MCF 10A (cell line): ENCODE data around the gene BACH2. TPM values are rescaled to one million over a fixed set of nuclear protein-coding genes. Genes with fewer than 3 reads are reported as not detected.

Source experiments
- BruUV-seq: library from RNA; stranded (reverse); fragments of 400-500 nt; replicated peaks from 2 replicates; lab custom pipeline; 2021; lab: Mats Ljungman, UMichigan
- CTCF ChIA-PET: fragments of 300-600 bp; sonication (Branson Sonifier 250); formaldehyde crosslinking; extraction: SDS; loops from one replicate; lab custom pipeline; 2021; ENCODE audit warnings: antibody characterized with exemption, inconsistent platforms; lab: Yijun Ruan, JAX
- POLR2A ChIA-PET: fragments of 300-600, 350-650 bp; sonication (Branson Sonifier 250); formaldehyde crosslinking; extraction: SDS; loops from one replicate; lab custom pipeline; 2020; ENCODE audit warnings: antibody characterized with exemption, inconsistent platforms; lab: Yijun Ruan, JAX
- DNase-seq: peaks from one replicate; pipeline ENCODE4 v3.0.0-alpha.2; 2018; ENCODE audit not compliant: unreplicated experiment
- H3K27ac Mint-ChIP-seq: one replicate; pipeline ENCODE4 v1.8.0; 2022; ENCODE audit warnings: mild to moderate bottlenecking, low read depth, mixed read lengths; ENCODE audit not compliant: unreplicated experiment
- H3K27me3 Mint-ChIP-seq: one replicate; pipeline ENCODE4 v1.8.0; 2022; ENCODE audit warnings: mixed read lengths; ENCODE audit not compliant: insufficient read depth, unreplicated experiment
- H3K36me3 Mint-ChIP-seq: one replicate; pipeline ENCODE4 v1.8.0; 2022; ENCODE audit warnings: mild to moderate bottlenecking, moderate library complexity, mixed read lengths; ENCODE audit not compliant: insufficient read depth, unreplicated experiment
- H3K4me1 Mint-ChIP-seq: one replicate; pipeline ENCODE4 v1.8.0; 2022; ENCODE audit warnings: mixed read lengths; ENCODE audit not compliant: insufficient read depth, unreplicated experiment
- H3K4me3 Mint-ChIP-seq: one replicate; pipeline ENCODE4 v1.8.0; 2022; ENCODE audit warnings: mild to moderate bottlenecking, moderate library complexity, mixed read lengths; ENCODE audit not compliant: unreplicated experiment
- H3K9me3 Mint-ChIP-seq: one replicate; pipeline ENCODE4 v1.8.0; 2022; ENCODE audit warnings: mixed read lengths; ENCODE audit not compliant: unreplicated experiment
- CTCF ChIP-seq: fragments of 200-600 bp; IDR thresholded peaks from one replicate; pipeline ENCODE4 v1.8.0; 2022; ENCODE audit warnings: antibody characterized with exemption, mild to moderate bottlenecking; ENCODE audit not compliant: unreplicated experiment
- intact Hi-C: fragments of 100-400 bp; cut with micrococcal nuclease; formaldehyde crosslinking; loops from 2 replicates; pipeline ENCODE4 v1.14.1; 2022
- total RNA-seq: library from RNA; stranded (reverse); gene quantifications from 2 replicates; pipeline ENCODE4 v1.2.3, GENCODE V29; 2022

BACH2 gene
- total RNA-seq, 1 experiment from 2014 or later, result 9.9 TPM

GRCh38 chr6:90123831-90124230, 172.8 kb downstream of the BACH2 start:
- BruUV-seq, result no TSS peak
- Mint-ChIP-seq H3K27me3 (no peaks in the 10 kb centered on the region), H3K9me3 (no peaks in the 10 kb centered on the region), H3K4me3 (no peak overlapping the region), H3K36me3 (no peaks in the 10 kb centered on the region), H3K4me1 (peaks cover 8% of the 10 kb centered on the region), H3K27ac (no peak overlapping the region)
- ChIA-PET CTCF (no interaction called here), POLR2A (interaction anchor here (1.0 kb wide), 1 partner anchor 55 kb away, joined by 3 read pairs; no protein-coding TSS in a partner anchor)
- intact Hi-C loops, result no loop called here
- DNase-seq, result peak; percentile 47
- no peak for TF ChIP-seq CTCF

GRCh38 chr6:90121982-90122381, 174.7 kb downstream of the BACH2 start:
- peak; percentile 75 for DNase-seq

GRCh38 chr6:90120327-90120726, 176.3 kb downstream of the BACH2 start:
- no peaks in the 10 kb centered on the region for H3K27me3 Mint-ChIP-seq
- no peak for TF ChIP-seq CTCF
- peaks cover 8% of the 10 kb centered on the region for H3K4me1 Mint-ChIP-seq
- intact Hi-C loops, result no loop called here
- no TSS peak for BruUV-seq
- H3K27ac Mint-ChIP-seq, result no peak overlapping the region
- H3K36me3 Mint-ChIP-seq, result no peaks in the 10 kb centered on the region
- H3K4me3 Mint-ChIP-seq, result no peak overlapping the region
- H3K9me3 Mint-ChIP-seq, result peaks cover 4% of the 10 kb centered on the region
- POLR2A ChIA-PET, result no interaction called here
- CTCF ChIA-PET, result interaction anchor here (0.6 to 1.7 kb wide), 5 partner anchors 10 to 19 kb away, joined by 3 to 4 read pairs (median 3); no protein-coding TSS in a partner anchor
- no peak for DNase-seq

More at GRCh38 chr6:90121982-90122381, 174.7 kb downstream of the BACH2 start:
- Mint-ChIP-seq H3K9me3 (no peaks in the 10 kb centered on the region), H3K36me3 (no peaks in the 10 kb centered on the region), H3K4me1 (peaks cover 8% of the 10 kb centered on the region), H3K27ac (peak overlapping the region; percentile 55), H3K4me3 (no peak overlapping the region), H3K27me3 (no peaks in the 10 kb centered on the region)
- ChIA-PET CTCF (interaction anchor here (0.6 kb wide), 1 partner anchor 175 kb away, joined by 3 read pairs; no protein-coding TSS in a partner anchor), POLR2A (no interaction called here)
- TF ChIP-seq CTCF, result no peak
- BruUV-seq, result no TSS peak
- intact Hi-C loops, result no loop called here

- Mint-ChIP-seq H3K36me3 (no peaks in the 10 kb centered on the region), H3K27me3 (no peaks in the 10 kb centered on the region), H3K9me3 (peaks cover 6% of the 10 kb centered on the region), H3K4me1 (peaks cover 8% of the 10 kb centered on the region), H3K27ac (no peak overlapping the region), H3K4me3 (no peak overlapping the region)
- DNase-seq, result no peak
- POLR2A ChIA-PET, result no interaction called here
- no peak for TF ChIP-seq CTCF
- no TSS peak for BruUV-seq
- intact Hi-C loops, result no loop called here
- CTCF ChIA-PET, result interaction anchor here (1.1 to 1.7 kb wide), 3 partner anchors 10 to 17 kb away, joined by 3 to 4 read pairs (median 3); no protein-coding TSS in a partner anchor
Measured at GRCh38 chr6:90119618-90120017, 177.0 kb downstream of the BACH2 start.
